ENCODE measurements around the gene ERCC6L2.

The ERCC6L2 gene

DNA sequence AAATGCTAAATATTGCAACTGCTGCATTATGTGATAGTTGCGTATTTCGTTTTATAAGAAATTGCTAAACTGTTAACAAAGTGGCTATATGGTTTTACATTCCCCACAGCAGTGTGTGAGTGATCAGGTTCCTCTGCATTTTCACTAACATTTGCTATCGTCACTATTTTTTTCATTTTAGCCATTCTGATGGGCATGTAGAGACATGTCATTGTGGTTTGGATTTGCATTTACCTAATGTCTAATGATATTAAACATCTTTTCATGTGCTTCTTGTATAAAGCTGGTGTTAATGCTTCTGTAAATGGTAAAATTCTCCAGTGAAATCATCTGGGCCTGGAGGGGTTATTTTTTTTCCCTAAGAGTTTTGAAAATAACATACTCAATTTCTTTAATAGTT, 61.6 kb downstream of the ERCC6L2 start:
- Histone ChIP-seq H3K27ac (ENCODE audit: low read depth, low read length, poor library complexity, severe bottlenecking) (no peak overlapping the region), H3K79me2 (ENCODE audit: insufficient read depth, low read length) (no peaks in the 10 kb centered on the region), H3K9me2 (ENCODE audit: low read depth, low read length) (no peaks in the 10 kb centered on the region), H3K4me3 (ENCODE audit: low read depth, low read length, poor library complexity, severe bottlenecking) (no peak overlapping the region), H3K9ac (ENCODE audit: low read length) (no peak overlapping the region), H3K4me1 (ENCODE audit: insufficient read depth, low read length, severe bottlenecking) (no peaks in the 10 kb centered on the region), H3K9me3 (ENCODE audit: low read length) (no peaks in the 10 kb centered on the region), H2AFZ (ENCODE audit: low read length) (no peak overlapping the region), H3F3A (ENCODE audit: insufficient read depth, low read length) (no peaks in the 10 kb centered on the region), H3K36me3 (ENCODE audit: insufficient read depth, low read length) (peaks cover 22% of the 10 kb centered on the region), H3K4me2 (ENCODE audit: low read length) (no peak overlapping the region), H3K27me3 (ENCODE audit: insufficient read depth, low read length) (no peaks in the 10 kb centered on the region), H4K20me1 (ENCODE audit: insufficient read depth, low read length) (no peaks in the 10 kb centered on the region)
- no peak for TF ChIP-seq EZH2 (IDR thresholded peaks at IDR 0.05; ENCODE audit: borderline replicate concordance, low read length)
- TF ChIP-seq, protein P1, sequence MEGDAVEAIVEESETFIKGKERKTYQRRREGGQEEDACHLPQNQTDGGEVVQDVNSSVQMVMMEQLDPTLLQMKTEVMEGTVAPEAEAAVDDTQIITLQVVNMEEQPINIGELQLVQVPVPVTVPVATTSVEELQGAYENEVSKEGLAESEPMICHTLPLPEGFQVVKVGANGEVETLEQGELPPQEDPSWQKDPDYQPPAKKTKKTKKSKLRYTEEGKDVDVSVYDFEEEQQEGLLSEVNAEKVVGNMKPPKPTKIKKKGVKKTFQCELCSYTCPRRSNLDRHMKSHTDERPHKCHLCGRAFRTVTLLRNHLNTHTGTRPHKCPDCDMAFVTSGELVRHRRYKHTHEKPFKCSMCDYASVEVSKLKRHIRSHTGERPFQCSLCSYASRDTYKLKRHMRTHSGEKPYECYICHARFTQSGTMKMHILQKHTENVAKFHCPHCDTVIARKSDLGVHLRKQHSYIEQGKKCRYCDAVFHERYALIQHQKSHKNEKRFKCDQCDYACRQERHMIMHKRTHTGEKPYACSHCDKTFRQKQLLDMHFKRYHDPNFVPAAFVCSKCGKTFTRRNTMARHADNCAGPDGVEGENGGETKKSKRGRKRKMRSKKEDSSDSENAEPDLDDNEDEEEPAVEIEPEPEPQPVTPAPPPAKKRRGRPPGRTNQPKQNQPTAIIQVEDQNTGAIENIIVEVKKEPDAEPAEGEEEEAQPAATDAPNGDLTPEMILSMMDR (IDR thresholded peaks at IDR 0.05; ENCODE audit: low read length), result no peak

DNA sequence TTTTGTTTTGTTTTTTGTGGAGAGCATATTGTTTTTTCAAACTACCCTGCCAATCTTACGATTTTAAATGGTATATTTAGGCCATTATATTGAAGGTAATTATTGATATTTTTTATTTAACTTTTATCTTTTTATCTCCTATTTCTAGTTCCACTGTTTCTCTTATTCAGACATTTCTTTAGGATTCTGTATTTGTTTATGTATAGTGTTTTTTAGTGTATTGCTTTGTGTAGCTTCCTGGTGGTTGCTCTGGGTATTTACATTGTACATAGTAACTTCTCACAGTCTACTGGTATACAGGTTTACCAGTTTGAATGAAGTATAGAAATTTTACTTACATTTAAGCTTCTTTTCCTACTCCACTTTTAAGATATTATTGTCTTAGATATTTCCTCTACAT, 63.2 kb downstream of the ERCC6L2 start:
- TF ChIP-seq EZH2 (IDR thresholded peaks at IDR 0.05; ENCODE audit: borderline replicate concordance, low read length), result no peak
- TF ChIP-seq, protein P1 (IDR thresholded peaks at IDR 0.05; ENCODE audit: low read length), result no peak
- Histone ChIP-seq H3K9me3 (ENCODE audit: low read length) (no peaks in the 10 kb centered on the region), H3K27ac (ENCODE audit: low read depth, low read length, poor library complexity, severe bottlenecking) (no peak overlapping the region), H3K9me2 (ENCODE audit: low read depth, low read length) (no peaks in the 10 kb centered on the region), H2AFZ (ENCODE audit: low read length) (no peak overlapping the region), H3F3A (ENCODE audit: insufficient read depth, low read length) (no peaks in the 10 kb centered on the region), H3K36me3 (ENCODE audit: insufficient read depth, low read length) (peaks cover 29% of the 10 kb centered on the region), H3K27me3 (ENCODE audit: insufficient read depth, low read length) (no peaks in the 10 kb centered on the region), H3K79me2 (ENCODE audit: insufficient read depth, low read length) (no peaks in the 10 kb centered on the region), H3K4me1 (ENCODE audit: insufficient read depth, low read length, severe bottlenecking) (no peaks in the 10 kb centered on the region), H3K9ac (ENCODE audit: low read length) (no peak overlapping the region), H3K4me3 (ENCODE audit: low read depth, low read length, poor library complexity, severe bottlenecking) (no peak overlapping the region), H4K20me1 (ENCODE audit: insufficient read depth, low read length) (no peaks in the 10 kb centered on the region), H3K4me2 (ENCODE audit: low read length) (no peak overlapping the region)

DNA sequence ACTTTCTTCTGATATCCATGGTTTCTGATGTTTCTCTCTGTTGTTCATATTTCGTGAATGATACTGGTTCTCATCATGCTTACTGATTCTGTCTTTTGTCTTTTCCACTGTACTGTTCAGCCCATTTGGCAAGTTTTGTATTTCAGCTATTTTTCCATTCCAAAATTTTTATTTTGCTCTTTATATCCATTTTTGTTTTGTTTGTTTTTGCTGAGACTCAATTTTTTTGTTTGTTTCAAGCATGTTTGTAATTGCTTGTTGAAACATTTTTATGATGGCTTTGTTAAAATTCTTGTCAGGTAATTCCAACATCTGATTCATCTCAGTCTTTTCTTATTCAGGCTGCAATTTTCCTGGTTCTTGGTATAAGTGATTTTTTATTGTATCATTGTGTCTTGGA, 64.0 kb downstream of the ERCC6L2 start:
- Histone ChIP-seq H3K4me3 (ENCODE audit: low read depth, low read length, poor library complexity, severe bottlenecking) (no peak overlapping the region), H3K27ac (ENCODE audit: low read depth, low read length, poor library complexity, severe bottlenecking) (no peak overlapping the region), H3K4me2 (ENCODE audit: low read length) (no peak overlapping the region), H3K9me2 (ENCODE audit: low read depth, low read length) (no peaks in the 10 kb centered on the region), H3K9ac (ENCODE audit: low read length) (no peak overlapping the region), H3K79me2 (ENCODE audit: insufficient read depth, low read length) (no peaks in the 10 kb centered on the region), H3F3A (ENCODE audit: insufficient read depth, low read length) (no peaks in the 10 kb centered on the region), H2AFZ (ENCODE audit: low read length) (no peak overlapping the region), H3K27me3 (ENCODE audit: insufficient read depth, low read length) (no peaks in the 10 kb centered on the region), H3K36me3 (ENCODE audit: insufficient read depth, low read length) (peaks cover 29% of the 10 kb centered on the region), H3K4me1 (ENCODE audit: insufficient read depth, low read length, severe bottlenecking) (no peaks in the 10 kb centered on the region), H3K9me3 (ENCODE audit: low read length) (no peaks in the 10 kb centered on the region), H4K20me1 (ENCODE audit: insufficient read depth, low read length) (no peaks in the 10 kb centered on the region)
- TF ChIP-seq, protein P1 (IDR thresholded peaks at IDR 0.05; ENCODE audit: low read length), result no peak

Measured in OCI-LY1 (cell line).